Measurements from ENCODE around the gene DCTN3. TPM values are rescaled to one million over a fixed set of nuclear protein-coding genes. Genes with fewer than 3 reads are reported as not detected.

DCTN3 gene
- total RNA-seq, 1 donor from 2014 or later = 79.5 TPM

GRCh38 chr9:34651321-34651720 is 31.0 kb upstream of the DCTN3 start:
- Mint-ChIP-seq H3K4me3 (ENCODE audit: unreplicated experiment) (peak overlapping the region; percentile 81), H3K27me3 (ENCODE audit: low read depth) (no peaks in the 10 kb centered on the region), H3K4me1 (ENCODE audit: low read depth) (peaks cover 68% of the 10 kb centered on the region), H3K9me3 (ENCODE audit: low read depth) (no peaks in the 10 kb centered on the region), H3K36me3 (ENCODE audit: low read depth) (peaks cover 11% of the 10 kb centered on the region), H3K27ac (ENCODE audit: unreplicated experiment) (peak overlapping the region; percentile 98)
- DNase-seq (ENCODE audit: low spot score) = no peak
- TF ChIP-seq, protein P1, sequence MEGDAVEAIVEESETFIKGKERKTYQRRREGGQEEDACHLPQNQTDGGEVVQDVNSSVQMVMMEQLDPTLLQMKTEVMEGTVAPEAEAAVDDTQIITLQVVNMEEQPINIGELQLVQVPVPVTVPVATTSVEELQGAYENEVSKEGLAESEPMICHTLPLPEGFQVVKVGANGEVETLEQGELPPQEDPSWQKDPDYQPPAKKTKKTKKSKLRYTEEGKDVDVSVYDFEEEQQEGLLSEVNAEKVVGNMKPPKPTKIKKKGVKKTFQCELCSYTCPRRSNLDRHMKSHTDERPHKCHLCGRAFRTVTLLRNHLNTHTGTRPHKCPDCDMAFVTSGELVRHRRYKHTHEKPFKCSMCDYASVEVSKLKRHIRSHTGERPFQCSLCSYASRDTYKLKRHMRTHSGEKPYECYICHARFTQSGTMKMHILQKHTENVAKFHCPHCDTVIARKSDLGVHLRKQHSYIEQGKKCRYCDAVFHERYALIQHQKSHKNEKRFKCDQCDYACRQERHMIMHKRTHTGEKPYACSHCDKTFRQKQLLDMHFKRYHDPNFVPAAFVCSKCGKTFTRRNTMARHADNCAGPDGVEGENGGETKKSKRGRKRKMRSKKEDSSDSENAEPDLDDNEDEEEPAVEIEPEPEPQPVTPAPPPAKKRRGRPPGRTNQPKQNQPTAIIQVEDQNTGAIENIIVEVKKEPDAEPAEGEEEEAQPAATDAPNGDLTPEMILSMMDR (IDR thresholded peaks at IDR 0.05) = no peak

GRCh38 chr9:34650816-34651215 is 30.5 kb upstream of the DCTN3 start:
- TF ChIP-seq, protein P1 (IDR thresholded peaks at IDR 0.05) = no peak
- no peaks in the 10 kb centered on the region for H3K9me3 Mint-ChIP-seq (ENCODE audit: low read depth)
- no peak for DNase-seq (ENCODE audit: low spot score)
- H3K36me3 Mint-ChIP-seq (ENCODE audit: low read depth) = peaks cover 9% of the 10 kb centered on the region
- no peak overlapping the region for H3K4me3 Mint-ChIP-seq (ENCODE audit: unreplicated experiment)
- peak overlapping the region; percentile 98 for H3K27ac Mint-ChIP-seq (ENCODE audit: unreplicated experiment)
- peaks cover 73% of the 10 kb centered on the region for H3K4me1 Mint-ChIP-seq (ENCODE audit: low read depth)
- H3K27me3 Mint-ChIP-seq (ENCODE audit: low read depth) = no peaks in the 10 kb centered on the region

DNA sequence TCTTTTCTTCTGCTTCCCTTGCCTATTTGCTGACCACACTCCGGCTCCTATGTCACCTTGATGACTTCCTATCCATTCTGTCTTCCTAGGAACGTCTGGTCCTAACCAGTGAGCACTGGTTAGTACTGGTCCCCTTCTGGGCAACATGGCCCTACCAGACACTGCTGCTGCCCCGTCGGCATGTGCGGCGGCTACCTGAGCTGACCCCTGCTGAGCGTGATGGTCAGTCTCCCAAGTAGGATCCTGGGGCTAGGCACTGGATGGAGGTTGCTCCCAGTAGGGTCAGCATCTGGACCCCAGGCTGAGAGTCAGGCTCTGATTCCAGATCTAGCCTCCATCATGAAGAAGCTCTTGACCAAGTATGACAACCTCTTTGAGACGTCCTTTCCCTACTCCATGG is 28.4 kb upstream of the DCTN3 start:
- Mint-ChIP-seq H3K4me3 (ENCODE audit: unreplicated experiment) (no peak overlapping the region), H3K36me3 (ENCODE audit: low read depth) (peaks cover 9% of the 10 kb centered on the region), H3K9me3 (ENCODE audit: low read depth) (no peaks in the 10 kb centered on the region), H3K27ac (ENCODE audit: unreplicated experiment) (no peak overlapping the region), H3K27me3 (ENCODE audit: low read depth) (no peaks in the 10 kb centered on the region), H3K4me1 (ENCODE audit: low read depth) (peaks cover 58% of the 10 kb centered on the region)
- DNase-seq (ENCODE audit: low spot score) = no peak
- TF ChIP-seq, protein P1 (IDR thresholded peaks at IDR 0.05) = no peak

DNA sequence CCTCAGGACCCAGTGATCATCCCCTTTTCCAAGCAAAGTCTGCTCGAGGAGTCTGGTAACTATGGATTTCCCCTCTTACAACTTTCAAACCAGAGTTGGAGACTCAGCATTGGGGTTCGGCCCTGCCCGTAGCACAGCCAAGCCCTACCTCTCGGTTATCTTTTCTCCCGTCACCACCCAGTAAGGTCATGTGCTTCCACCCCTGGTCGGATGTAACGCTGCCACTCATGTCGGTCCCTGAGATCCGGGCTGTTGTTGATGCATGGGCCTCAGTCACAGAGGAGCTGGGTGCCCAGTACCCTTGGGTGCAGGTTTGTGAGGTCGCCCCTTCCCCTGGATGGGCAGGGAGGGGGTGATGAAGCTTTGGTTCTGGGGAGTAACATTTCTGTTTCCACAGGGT is 27.4 kb upstream of the DCTN3 start:
- H3K4me1 Mint-ChIP-seq (ENCODE audit: low read depth) = peaks cover 48% of the 10 kb centered on the region
- no peaks in the 10 kb centered on the region for H3K9me3 Mint-ChIP-seq (ENCODE audit: low read depth)
- DNase-seq (ENCODE audit: low spot score) = no peak
- H3K27ac Mint-ChIP-seq (ENCODE audit: unreplicated experiment) = peak overlapping the region; percentile 59
- TF ChIP-seq, protein P1 (IDR thresholded peaks at IDR 0.05) = no peak
- H3K27me3 Mint-ChIP-seq (ENCODE audit: low read depth) = no peaks in the 10 kb centered on the region
- H3K36me3 Mint-ChIP-seq (ENCODE audit: low read depth) = peaks cover 9% of the 10 kb centered on the region
- H3K4me3 Mint-ChIP-seq (ENCODE audit: unreplicated experiment) = peak overlapping the region; percentile 84

DNA sequence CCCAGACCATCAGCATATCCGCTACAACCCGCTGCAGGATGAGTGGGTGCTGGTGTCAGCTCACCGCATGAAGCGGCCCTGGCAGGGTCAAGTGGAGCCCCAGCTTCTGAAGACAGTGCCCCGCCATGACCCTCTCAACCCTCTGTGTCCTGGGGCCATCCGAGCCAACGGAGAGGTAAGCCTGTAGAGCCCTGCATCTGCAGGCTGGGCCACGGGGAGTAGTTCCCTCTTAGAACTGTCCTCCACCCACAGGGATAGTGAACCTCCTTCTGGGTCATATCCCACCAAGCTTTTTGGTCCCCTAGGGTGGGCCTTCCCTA is 26.7 kb upstream of the DCTN3 start:
- H3K27ac Mint-ChIP-seq (ENCODE audit: unreplicated experiment) = peak overlapping the region; percentile 91
- peaks cover 9% of the 10 kb centered on the region for H3K36me3 Mint-ChIP-seq (ENCODE audit: low read depth)
- no peak for DNase-seq (ENCODE audit: low spot score)
- no peaks in the 10 kb centered on the region for H3K27me3 Mint-ChIP-seq (ENCODE audit: low read depth)
- H3K4me3 Mint-ChIP-seq (ENCODE audit: unreplicated experiment) = peak overlapping the region; percentile 84
- TF ChIP-seq, protein P1 (IDR thresholded peaks at IDR 0.05) = no peak
- H3K9me3 Mint-ChIP-seq (ENCODE audit: low read depth) = no peaks in the 10 kb centered on the region
- peaks cover 42% of the 10 kb centered on the region for H3K4me1 Mint-ChIP-seq (ENCODE audit: low read depth)

All from chondrocyte (in vitro differentiated cells).